ENCODE data around the gene NEGR1.
"Not testable (repeated sequence)": the region's sequence is repeated elsewhere in the genome, so short reads cannot be mapped to it uniquely, and the experiment has no call there.

Gene NEGR1

GRCh38 chr1:72282271-72283021 lies at the start of gene NEGR1:
TSS of gene NEGR1 (minus strand) at chr1:72282539.
- peak; percentile 90 for DNase-seq

GRCh38 chr1:72326494-72326893 lies 44.2 kb upstream of the NEGR1 start:
- no peak for DNase-seq

- DNase-seq: no peak
These were observed 42.1 kb upstream of the NEGR1 start for GRCh38 chr1:72324451-72324850.

GRCh38 chr1:72322910-72323309 lies 40.6 kb upstream of the NEGR1 start:
- DNase-seq: no peak

GRCh38 chr1:72296501-72296900 lies 14.2 kb upstream of the NEGR1 start:
- DNase-seq: no peak

- DNase-seq: no peak
These were observed 6.5 kb upstream of the NEGR1 start for GRCh38 chr1:72288886-72289285.

- DNase-seq: no peak
These were observed 4.1 kb upstream of the NEGR1 start for GRCh38 chr1:72286401-72286800.

- no peak for DNase-seq
These were observed 2.7 kb upstream of the NEGR1 start for GRCh38 chr1:72285074-72285425.

GRCh38 chr1:72284348-72285073 lies 2.2 kb upstream of the NEGR1 start:
- peak; percentile 82 for DNase-seq

GRCh38 chr1:72284084-72284347 lies 1.7 kb upstream of the NEGR1 start:
- peak; percentile 84 for DNase-seq

GRCh38 chr1:72283307-72284083 lies 1.2 kb upstream of the NEGR1 start:
- peak; percentile 84 for DNase-seq

- peak; percentile 87 for DNase-seq
These were observed 625 bp upstream of the NEGR1 start for GRCh38 chr1:72283022-72283306.

- peak; percentile 55 for DNase-seq
These were observed 585 bp downstream of the NEGR1 start for GRCh38 chr1:72281637-72282270.

- no peak for DNase-seq
These were observed 1.2 kb downstream of the NEGR1 start for GRCh38 chr1:72281144-72281543.

- no peak for DNase-seq
These were observed 1.6 kb downstream of the NEGR1 start for GRCh38 chr1:72280711-72281110.

GRCh38 chr1:72280131-72280530 lies 2.2 kb downstream of the NEGR1 start:
- no peak for DNase-seq

- DNase-seq: no peak
These were observed 3.9 kb downstream of the NEGR1 start for GRCh38 chr1:72278461-72278860.

GRCh38 chr1:72271555-72272085 lies 10.7 kb downstream of the NEGR1 start:
- no peak for DNase-seq

- no peak for DNase-seq
These were observed 19.6 kb downstream of the NEGR1 start for GRCh38 chr1:72262735-72263134.

GRCh38 chr1:72253132-72253531 lies 29.2 kb downstream of the NEGR1 start:
- DNase-seq: peak; percentile 24

GRCh38 chr1:72241397-72241796 lies 40.9 kb downstream of the NEGR1 start:
- no peak for DNase-seq

GRCh38 chr1:72235931-72236330 lies 46.4 kb downstream of the NEGR1 start:
- DNase-seq: not testable (repeated sequence)

GRCh38 chr1:72235062-72235461 lies 47.3 kb downstream of the NEGR1 start:
- no peak for DNase-seq

- DNase-seq: no peak
These were observed 51.6 kb downstream of the NEGR1 start for GRCh38 chr1:72230746-72231145.

Measured in NCI-H1105 treated with DMSO at 0.1 percent for 48 hours (cell line).